Fibroblast of skin of left biceps (primary cell): Measurements from ENCODE around the gene CRACR2B.

Source experiments
- DNase-seq, 2 experiments: peaks; one replicate each; pipeline ENCODE4 v3.0.0-alpha.2; 2013; ENCODE audit warnings: low read depth in 2 of 2

The CRACR2B gene

GRCh38 chr11:838441-839279 is 10.9 kb downstream of the CRACR2B start:
- DNase-seq = no peak

GRCh38 chr11:839280-839623 is 11.5 kb downstream of the CRACR2B start:
- no peak for DNase-seq

- DNase-seq = no peak
Measured at GRCh38 chr11:839875-840617, 12.3 kb downstream of the CRACR2B start.

- no peak for DNase-seq
Measured at GRCh38 chr11:841981-842369, 14.3 kb downstream of the CRACR2B start.

- peak; percentile 62 to 67 for DNase-seq
Measured at GRCh38 chr11:842370-843002, 14.8 kb downstream of the CRACR2B start, which contains the start of the genes POLR2L and TSPAN4. TSS of gene POLR2L (minus strand) at chr11:842529. CDS start at chr11:842508, 21 bp downstream. TSS of gene TSPAN4 (plus strand) at chr11:842852. CDS start at chr11:850305, 7,453 bp downstream.

GRCh38 chr11:843086-843734 is 15.5 kb downstream of the CRACR2B start:
- no peak for DNase-seq

- DNase-seq = peak; percentile 90
Measured at GRCh38 chr11:843818-844692, 16.3 kb downstream of the CRACR2B start.

- DNase-seq = peak; percentile 68 to 76
Measured at GRCh38 chr11:844693-845644, 17.2 kb downstream of the CRACR2B start.

GRCh38 chr11:845872-846495 is 18.3 kb downstream of the CRACR2B start:
- no peak for DNase-seq

- DNase-seq = no peak
Measured at GRCh38 chr11:846496-847098, 18.9 kb downstream of the CRACR2B start.

- no peak for DNase-seq
Measured at GRCh38 chr11:847876-848275, 20.2 kb downstream of the CRACR2B start.

GRCh38 chr11:848380-848931 is 20.7 kb downstream of the CRACR2B start:
- no peak for DNase-seq

GRCh38 chr11:849104-849824 is 21.5 kb downstream of the CRACR2B start:
- no peak for DNase-seq

GRCh38 chr11:849951-850774 is 22.4 kb downstream of the CRACR2B start:
- DNase-seq = no peak

GRCh38 chr11:850775-851763 is 23.4 kb downstream of the CRACR2B start:
- no peak for DNase-seq

- no peak for DNase-seq
Measured at GRCh38 chr11:852762-853161, 25.0 kb downstream of the CRACR2B start.
